Measurements from ENCODE around the gene PKLR. TPM values are rescaled to one million over a fixed set of nuclear protein-coding genes. Genes with fewer than 3 reads are reported as not detected.
"Not testable (repeated sequence)": the region's sequence is repeated elsewhere in the genome, so short reads cannot be mapped to it uniquely, and the experiment has no call there.

Gene PKLR
- under 1 TPM in 2 of 3 donors, not detected in 1; 0.13 to 0.14 TPM for total RNA-seq

- H3K9me3 Mint-ChIP-seq = no peaks in the 10 kb centered on the region
Observed at GRCh38 chr1:155301342-155301841, at the start of gene PKLR. TSS of gene PKLR (minus strand) at chr1:155301438. CDS start at chr1:155301395, 43 bp downstream.

GRCh38 chr1:155342842-155343241 lies 41.6 kb upstream of the PKLR start:
- Mint-ChIP-seq H3K9me3 (no peaks in the 10 kb centered on the region), H3K4me1 (ENCODE audit: low read depth) (no peaks in the 10 kb centered on the region), H3K27me3 (ENCODE audit: low read depth) (no peaks in the 10 kb centered on the region), H3K36me3 (ENCODE audit: insufficient read depth) (peaks cover 42% of the 10 kb centered on the region), H3K4me3 (no peak overlapping the region)
- ATAC-seq (no peak), DNase-seq (no peak)

More at GRCh38 chr1:155301342-155301841, at the start of gene PKLR:
- DNase-seq = no peak
- H3K27me3 Mint-ChIP-seq (ENCODE audit: low read depth) = peaks cover 13% of the 10 kb centered on the region
- H3K4me3 Mint-ChIP-seq = no peak within 1 kb of the TSS
- peaks cover 2% of the 10 kb centered on the region for H3K4me1 Mint-ChIP-seq (ENCODE audit: low read depth)
- no peaks in the 10 kb centered on the region for H3K36me3 Mint-ChIP-seq (ENCODE audit: insufficient read depth)
- no peak for ATAC-seq

- ATAC-seq = no peak
- Mint-ChIP-seq H3K27me3 (ENCODE audit: low read depth) (no peaks in the 10 kb centered on the region), H3K4me3 (no peak overlapping the region)
Observed at GRCh38 chr1:155339515-155340097, 38.4 kb upstream of the PKLR start.

GRCh38 chr1:155334962-155335361 lies 33.7 kb upstream of the PKLR start:
- ATAC-seq (no peak), DNase-seq (no peak)
- H3K4me3 Mint-ChIP-seq = no peak overlapping the region
- peaks cover 25% of the 10 kb centered on the region for H3K36me3 Mint-ChIP-seq (ENCODE audit: insufficient read depth)
- H3K4me1 Mint-ChIP-seq (ENCODE audit: low read depth) = no peaks in the 10 kb centered on the region
- H3K27me3 Mint-ChIP-seq (ENCODE audit: low read depth) = no peaks in the 10 kb centered on the region
- no peaks in the 10 kb centered on the region for H3K9me3 Mint-ChIP-seq

More at GRCh38 chr1:155339515-155340097, 38.4 kb upstream of the PKLR start:
- DNase-seq = no peak
- Mint-ChIP-seq H3K36me3 (ENCODE audit: insufficient read depth) (peaks cover 36% of the 10 kb centered on the region), H3K4me1 (ENCODE audit: low read depth) (no peaks in the 10 kb centered on the region), H3K9me3 (no peaks in the 10 kb centered on the region)

GRCh38 chr1:155329980-155330598 lies 28.9 kb upstream of the PKLR start:
- no peak overlapping the region for H3K4me3 Mint-ChIP-seq
- DNase-seq = no peak
- no peak for ATAC-seq

DNA sequence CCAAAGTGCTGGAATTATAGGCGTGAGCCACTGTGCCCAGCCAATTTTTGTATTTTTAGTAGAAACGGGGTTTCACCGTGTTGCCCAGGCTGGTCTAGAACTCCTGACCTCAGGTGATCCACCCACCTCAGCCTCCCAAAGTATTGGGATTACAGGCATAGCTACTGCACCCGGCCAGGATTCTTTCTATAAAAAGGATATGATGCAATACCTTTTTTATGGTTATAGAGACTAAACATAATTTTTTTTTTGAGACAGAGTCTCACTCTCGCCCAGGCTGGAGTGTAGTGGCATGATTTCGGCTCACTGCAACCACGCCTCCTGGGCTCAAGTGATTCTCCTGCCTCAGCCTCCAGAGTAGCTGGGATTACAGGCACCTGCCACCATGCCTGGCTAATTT lies 27.6 kb upstream of the PKLR start:
- not testable (repeated sequence) for H3K4me3 Mint-ChIP-seq, ATAC-seq

More at GRCh38 chr1:155329980-155330598, 28.9 kb upstream of the PKLR start:
- no peaks in the 10 kb centered on the region for H3K9me3 Mint-ChIP-seq
- no peaks in the 10 kb centered on the region for H3K27me3 Mint-ChIP-seq (ENCODE audit: low read depth)
- H3K4me1 Mint-ChIP-seq (ENCODE audit: low read depth) = peaks cover 4% of the 10 kb centered on the region
- peaks cover 11% of the 10 kb centered on the region for H3K36me3 Mint-ChIP-seq (ENCODE audit: insufficient read depth)

GRCh38 chr1:155327981-155328380 lies 26.7 kb upstream of the PKLR start:
- DNase-seq (no peak), ATAC-seq (no peak)
- H3K4me1 Mint-ChIP-seq (ENCODE audit: low read depth) = peaks cover 4% of the 10 kb centered on the region
- peaks cover 8% of the 10 kb centered on the region for H3K36me3 Mint-ChIP-seq (ENCODE audit: insufficient read depth)
- no peaks in the 10 kb centered on the region for H3K9me3 Mint-ChIP-seq
- no peaks in the 10 kb centered on the region for H3K27me3 Mint-ChIP-seq (ENCODE audit: low read depth)
- H3K4me3 Mint-ChIP-seq = no peak overlapping the region

More for the DNA sequence above, 27.6 kb upstream of the PKLR start:
- H3K27me3 Mint-ChIP-seq (ENCODE audit: low read depth); DNase-seq; H3K9me3 Mint-ChIP-seq; H3K4me1 Mint-ChIP-seq (ENCODE audit: low read depth): not testable (repeated sequence)
- peaks cover 11% of the 10 kb centered on the region for H3K36me3 Mint-ChIP-seq (ENCODE audit: insufficient read depth)

- ATAC-seq (no peak), DNase-seq (no peak)
- Mint-ChIP-seq H3K36me3 (ENCODE audit: insufficient read depth) (peaks cover 8% of the 10 kb centered on the region), H3K4me3 (no peak overlapping the region), H3K27me3 (ENCODE audit: low read depth) (no peaks in the 10 kb centered on the region), H3K9me3 (no peaks in the 10 kb centered on the region), H3K4me1 (ENCODE audit: low read depth) (peaks cover 11% of the 10 kb centered on the region)
Observed at GRCh38 chr1:155326631-155327037, 25.4 kb upstream of the PKLR start.

- DNase-seq (no peak), ATAC-seq (no peak)
- Mint-ChIP-seq H3K9me3 (no peaks in the 10 kb centered on the region), H3K36me3 (ENCODE audit: insufficient read depth) (peaks cover 7% of the 10 kb centered on the region), H3K4me3 (peak overlapping the region; percentile 63), H3K4me1 (ENCODE audit: low read depth) (peaks cover 16% of the 10 kb centered on the region), H3K27me3 (ENCODE audit: low read depth) (no peaks in the 10 kb centered on the region)
Observed at GRCh38 chr1:155326020-155326526, 24.8 kb upstream of the PKLR start.

DNA sequence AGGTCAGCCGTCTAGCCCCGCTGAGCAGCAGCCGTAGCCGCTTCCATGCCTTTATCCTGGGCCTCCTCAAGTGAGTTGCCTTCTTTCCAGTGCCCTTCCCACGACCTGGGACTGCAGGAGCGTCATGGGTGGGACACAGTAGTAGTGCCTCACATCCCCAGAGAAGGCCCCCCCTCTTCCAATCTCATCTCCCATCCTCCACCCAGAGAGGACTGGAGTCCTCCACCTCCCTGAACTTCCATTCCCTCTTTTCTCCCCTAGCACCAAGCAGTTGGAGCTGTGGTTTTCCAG lies 24.3 kb upstream of the PKLR start:
- H3K9me3 Mint-ChIP-seq = no peaks in the 10 kb centered on the region
- no peak for DNase-seq
- H3K4me3 Mint-ChIP-seq = peak overlapping the region; percentile 82
- H3K36me3 Mint-ChIP-seq (ENCODE audit: insufficient read depth) = peaks cover 1% of the 10 kb centered on the region
- peaks cover 21% of the 10 kb centered on the region for H3K4me1 Mint-ChIP-seq (ENCODE audit: low read depth)
- ATAC-seq = no peak
- H3K27me3 Mint-ChIP-seq (ENCODE audit: low read depth) = no peaks in the 10 kb centered on the region

- peaks cover 27% of the 10 kb centered on the region for H3K4me1 Mint-ChIP-seq (ENCODE audit: low read depth)
- H3K27me3 Mint-ChIP-seq (ENCODE audit: low read depth) = no peaks in the 10 kb centered on the region
- no peaks in the 10 kb centered on the region for H3K9me3 Mint-ChIP-seq
- ATAC-seq (peak in 1 of 2 donors; percentile 0), DNase-seq (no peak)
- peak overlapping the region; percentile 82 for H3K4me3 Mint-ChIP-seq
- no peaks in the 10 kb centered on the region for H3K36me3 Mint-ChIP-seq (ENCODE audit: insufficient read depth)
Observed at GRCh38 chr1:155324717-155325602, 23.7 kb upstream of the PKLR start.

DNA sequence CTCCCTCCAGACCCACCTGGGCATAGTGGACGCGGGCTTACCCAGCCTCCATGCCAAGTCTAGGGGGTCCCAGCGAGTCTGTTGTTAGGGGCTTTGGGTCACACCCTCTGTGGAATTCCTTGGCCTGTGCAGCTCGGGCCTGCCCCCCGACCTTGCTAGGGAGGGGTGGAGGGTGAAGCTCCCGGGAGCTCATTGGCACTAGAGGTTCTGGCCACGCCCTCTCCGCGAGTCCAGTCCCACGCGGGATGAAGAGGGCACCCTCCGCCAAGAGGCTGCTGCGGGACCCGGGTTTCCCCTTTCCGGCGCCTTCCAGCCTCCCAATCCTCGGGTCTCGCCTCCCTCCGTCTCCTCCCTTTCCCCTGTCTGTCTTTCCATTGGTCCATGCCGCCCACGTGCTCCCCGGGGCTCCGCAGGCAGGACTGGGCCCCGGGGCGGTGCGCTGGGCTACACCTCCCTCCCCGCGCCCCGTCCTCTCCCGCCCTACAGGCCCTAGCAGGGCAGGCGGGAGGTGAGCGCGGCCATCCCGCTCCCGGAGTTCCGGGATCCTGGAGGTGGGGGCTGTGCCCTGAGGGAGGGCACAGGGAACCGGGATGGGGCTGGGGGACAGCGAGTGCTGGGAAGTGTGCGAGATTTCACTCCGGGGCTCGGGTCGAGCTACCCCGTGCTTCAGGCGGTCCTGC lies 22.9 kb upstream of the PKLR start:
- Mint-ChIP-seq H3K4me3 (peak overlapping the region; percentile 82), H3K9me3 (no peaks in the 10 kb centered on the region), H3K4me1 (ENCODE audit: low read depth) (peaks cover 27% of the 10 kb centered on the region), H3K36me3 (ENCODE audit: insufficient read depth) (no peaks in the 10 kb centered on the region), H3K27me3 (ENCODE audit: low read depth) (no peaks in the 10 kb centered on the region)
- DNase-seq (peak; percentile 76), ATAC-seq (peak; percentile 79 to 82)

DNA sequence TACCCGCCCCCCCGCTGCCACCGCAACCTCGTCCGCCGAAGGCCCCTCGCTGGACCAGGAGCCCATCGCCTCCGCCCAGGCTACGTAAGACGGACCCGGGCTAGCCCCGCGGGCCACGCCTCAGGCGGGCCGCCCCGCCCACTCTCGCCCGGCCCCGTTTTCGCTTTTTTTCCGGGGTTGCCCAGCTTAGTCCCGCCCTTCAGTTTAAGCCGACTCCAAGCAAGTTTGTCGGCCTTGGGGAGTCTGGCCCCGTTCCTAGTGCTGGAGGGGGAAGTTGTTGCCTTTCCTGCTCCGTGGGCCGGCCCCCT lies 22.4 kb upstream of the PKLR start:
- Mint-ChIP-seq H3K9me3 (no peaks in the 10 kb centered on the region), H3K4me1 (ENCODE audit: low read depth) (peaks cover 27% of the 10 kb centered on the region), H3K36me3 (ENCODE audit: insufficient read depth) (peaks cover 4% of the 10 kb centered on the region), H3K4me3 (peak overlapping the region; percentile 82), H3K27me3 (ENCODE audit: low read depth) (no peaks in the 10 kb centered on the region)
- ATAC-seq (peak; percentile 69 to 71), DNase-seq (peak; percentile 75)
